T-cell (primary cell): Measurements from ENCODE around the gene CLASRP. TPM values are rescaled to one million over a fixed set of nuclear protein-coding genes. Genes with fewer than 3 reads are reported as not detected.

Experiments used
- ATAC-seq, 4 experiments: fragments of 200-7000 bp in 3 of 4; fragments of 150-1000 bp in 1 of 4; cut with Tn5 transposase; replicated peaks in 1 of 4; 1 replicate in 3 of 4; 2 replicates in 1 of 4; pipeline ENCODE4 v1.10.0; 2021; ENCODE audit warnings: moderate library complexity in 3 of 4, mild to moderate bottlenecking in 2 of 4, moderate number of reproducible peaks in 1 of 4
- CTCF ChIA-PET, 2 donors: fragments of 300-600 bp; sonication (Branson Sonifier 250); formaldehyde crosslinking; loops; one replicate each; lab custom pipeline; 2022; ENCODE audit warnings: antibody characterized with exemption in 2 of 2; lab: Charles Lee
- POLR2A ChIA-PET, 2 donors: fragments of 300-600 bp; sonication (Branson Sonifier 250); formaldehyde crosslinking; loops; one replicate each; lab custom pipeline; 2022; ENCODE audit warnings: antibody characterized with exemption in 2 of 2; lab: Charles Lee
- DNase-seq, 35 experiments: peaks; one replicate each; pipeline versions ENCODE4 v3.0.0 to v3.0.0-alpha.2; 2013 to 2023
- H3K27ac ChIP-seq: one replicate; pipeline ENCODE4 v1.5.1; 2013; ENCODE audit warnings: low read length
- H3K27me3 ChIP-seq, 2 experiments: replicated peaks in 1 of 2; 1 replicate in 1 of 2; 2 replicates in 1 of 2; pipeline versions ENCODE4 v1.6.1 to v1.7.0; 2013; ENCODE audit warnings: low read length in 1 of 2, mixed read lengths in 1 of 2; ENCODE audit not compliant: control insufficient read depth in 2 of 2, insufficient read depth in 2 of 2; ENCODE audit errors: extremely low read depth in 1 of 2
- H3K36me3 ChIP-seq, 2 donors: 1 replicate in 1 of 2; 2 replicates in 1 of 2; pipeline versions ENCODE4 v1.6.1 to v1.7.0; 2013; ENCODE audit warnings: low read length in 1 of 2; ENCODE audit not compliant: control insufficient read depth in 2 of 2, insufficient read depth in 1 of 2; ENCODE audit errors: extremely low read depth in 1 of 2
- H3K4me1 ChIP-seq, 2 experiments: 1 replicate in 1 of 2; 2 replicates in 1 of 2; pipeline versions ENCODE4 v1.6.1 to v1.7.0; 2013; ENCODE audit warnings: low read length in 2 of 2, mixed read lengths in 1 of 2; ENCODE audit not compliant: insufficient read depth in 2 of 2, control insufficient read depth in 1 of 2; ENCODE audit errors: extremely low read depth in 1 of 2
- H3K4me3 ChIP-seq, 2 donors: 1 replicate in 1 of 2; 2 replicates in 1 of 2; pipeline versions ENCODE4 v1.5.1 to v1.7.0; 2013; ENCODE audit warnings: mild to moderate bottlenecking in 2 of 2, low read length in 1 of 2, moderate library complexity in 1 of 2; ENCODE audit not compliant: control insufficient read depth in 1 of 2; ENCODE audit errors: extremely low read depth in 1 of 2
- H3K9me3 ChIP-seq: 2 replicates; pipeline ENCODE4 v1.7.0; 2013
- H3K27ac Mint-ChIP-seq, 2 donors: one replicate each; pipeline ENCODE4 v1.8.0; 2020 to 2021; ENCODE audit warnings: mild to moderate bottlenecking in 2 of 2, mixed read lengths in 2 of 2
- H3K27me3 Mint-ChIP-seq, 2 donors: one replicate each; pipeline ENCODE4 v1.8.0; 2021 to 2022; ENCODE audit warnings: mixed read lengths in 2 of 2
- H3K36me3 Mint-ChIP-seq: one replicate; pipeline ENCODE4 v1.8.0; 2021; ENCODE audit warnings: mixed read lengths
- H3K4me1 Mint-ChIP-seq, 3 donors: one replicate each; pipeline ENCODE4 v1.8.0; 2020 to 2022; ENCODE audit warnings: mixed read lengths in 3 of 3, mild to moderate bottlenecking in 1 of 3
- H3K4me3 Mint-ChIP-seq, 3 donors: one replicate each; pipeline ENCODE4 v1.8.0; 2020 to 2022; ENCODE audit warnings: mild to moderate bottlenecking in 3 of 3, mixed read lengths in 3 of 3, moderate library complexity in 3 of 3
- H3K9me3 Mint-ChIP-seq, 3 donors: one replicate each; pipeline ENCODE4 v1.8.0; 2020 to 2022; ENCODE audit warnings: mixed read lengths in 3 of 3
- WGBS: methylation state at CpG from one replicate; pipeline ENCODE4 v1.1.5; 2013; ENCODE audit warnings: missing lambda C conversion rate; ENCODE audit not compliant: insufficient coverage; 5-methylcytosine and 5-hydroxymethylcytosine counted together
- total RNA-seq, 35 experiments: library from RNA in 6 of 35; stranded (reverse) in 6 of 35; fragments of 120-200 nt in 1 of 35; gene quantifications; one replicate each; pipeline versions ENCODE4 v1.2.1 to v1.2.4 and lab custom pipeline; 2013 to 2026

The CLASRP gene
- total RNA-seq, 5 donors from 2014 or later (not counting 1 experiment from before 2014, with no cell fraction given), result 141 to 153 (median 149) TPM

- H3K4me1 ChIP-seq, result peaks cover 27 to 61% of the 10 kb centered on the region in 2 experiments
- peak overlapping the region in 1 of 2 donors; percentile 63 for H3K4me3 ChIP-seq
- peaks cover 8% of the 10 kb centered on the region for H3K36me3 Mint-ChIP-seq
- ATAC-seq (no peak), DNase-seq (peak in 1 of 35 experiments; percentile 30)
- no peaks in the 10 kb centered on the region for H3K9me3 ChIP-seq
- H3K4me1 Mint-ChIP-seq, result peaks cover 40 to 62% (median 46%) of the 10 kb centered on the region in 3 donors
- ChIA-PET POLR2A (no interaction called here), CTCF (no interaction called here)
- WGBS, result 53% methylated on average over 7 of the region's 15 CpGs
- H3K27me3 ChIP-seq, result no peaks in the 10 kb centered on the region
- peaks cover 0 to 4% of the 10 kb centered on the region in 2 donors for H3K36me3 ChIP-seq
- no peaks in the 10 kb centered on the region for H3K27me3 Mint-ChIP-seq
- no peaks in the 10 kb centered on the region for H3K9me3 Mint-ChIP-seq
- peak overlapping the region; percentile 81 to 89 for H3K27ac Mint-ChIP-seq
- peak overlapping the region; percentile 55 for H3K27ac ChIP-seq
- H3K4me3 Mint-ChIP-seq, result peak overlapping the region; percentile 70 to 99 (median 75)
These were observed 38.2 kb downstream of the CLASRP start for GRCh38 chr19:45076851-45077730.

- Mint-ChIP-seq H3K9me3 (no peaks in the 10 kb centered on the region), H3K36me3 (peaks cover 12% of the 10 kb centered on the region), H3K4me3 (peak overlapping the region; percentile 92 to 99 (median 93)), H3K27ac (peak overlapping the region; percentile 49 to 66), H3K4me1 (peaks cover 44 to 65% (median 49%) of the 10 kb centered on the region in 3 donors), H3K27me3 (no peaks in the 10 kb centered on the region)
- WGBS, result 0% methylated on average over 1 of the region's 10 CpGs
- peak overlapping the region; percentile 1 for H3K27ac ChIP-seq
- peak overlapping the region; percentile 89 to 95 for H3K4me3 ChIP-seq
- ATAC-seq (no peak), DNase-seq (no peak)
- peaks cover 27 to 61% of the 10 kb centered on the region in 2 experiments for H3K4me1 ChIP-seq
- H3K27me3 ChIP-seq, result no peaks in the 10 kb centered on the region
- H3K9me3 ChIP-seq, result no peaks in the 10 kb centered on the region
- CTCF ChIA-PET, result interaction anchor here in 1 of 2 donors (0.5 kb wide), 1 partner anchor 14 kb away, joined by 3 read pairs; no protein-coding TSS in a partner anchor
- peaks cover 2 to 11% of the 10 kb centered on the region in 2 donors for H3K36me3 ChIP-seq
- POLR2A ChIA-PET, result interaction anchor here in 1 of 2 donors (0.6 kb wide), 1 partner anchor 350 kb away, joined by 3 read pairs; no protein-coding TSS in a partner anchor
These were observed 39.7 kb downstream of the CLASRP start for GRCh38 chr19:45078390-45079062.

- ATAC-seq, result peak; percentile 74 to 77 (median 76)
- H3K4me1 ChIP-seq, result peaks cover 27 to 61% of the 10 kb centered on the region in 2 experiments
- H3K27ac ChIP-seq, result peak within 1 kb of the TSS; percentile 66
- H3K27me3 ChIP-seq, result no peaks in the 10 kb centered on the region
- Mint-ChIP-seq H3K36me3 (peaks cover 12% of the 10 kb centered on the region), H3K27me3 (no peaks in the 10 kb centered on the region), H3K9me3 (no peaks in the 10 kb centered on the region), H3K27ac (peak within 1 kb of the TSS; percentile 85), H3K4me1 (peaks cover 44 to 65% (median 49%) of the 10 kb centered on the region in 3 donors), H3K4me3 (peak within 1 kb of the TSS; percentile 92 to 99 (median 93))
- CTCF ChIA-PET, result interaction anchor here in 1 of 2 donors (0.5 to 1.2 kb wide), 5 partner anchors 13 to 104 kb away, joined by 3 to 8 read pairs (median 3); no protein-coding TSS in a partner anchor
- peak within 1 kb of the TSS; percentile 89 to 95 for H3K4me3 ChIP-seq
- peak; percentile 50 to 85 (median 70) for DNase-seq
- H3K9me3 ChIP-seq, result no peaks in the 10 kb centered on the region
- POLR2A ChIA-PET, result no interaction called here
- under 1% methylated on average over 54 of the region's 61 CpGs for WGBS
- H3K36me3 ChIP-seq, result peaks cover 2 to 11% of the 10 kb centered on the region in 2 donors
These were observed 40.4 kb downstream of the CLASRP start, which contains the start of gene GEMIN7 for GRCh38 chr19:45079063-45079910. Gene GEMIN7, plus strand, starts transcription at chr19:45079260. Its CDS starts 10,855 bp downstream, at chr19:45090115.

GRCh38 chr19:45079911-45080370, 41.1 kb downstream of the CLASRP start:
- Mint-ChIP-seq H3K27me3 (no peaks in the 10 kb centered on the region), H3K27ac (peak overlapping the region; percentile 85), H3K4me3 (peak overlapping the region; percentile 92 to 99 (median 93)), H3K9me3 (no peaks in the 10 kb centered on the region), H3K4me1 (peaks cover 44 to 60% (median 46%) of the 10 kb centered on the region in 3 donors), H3K36me3 (peaks cover 12% of the 10 kb centered on the region)
- peak overlapping the region; percentile 89 to 95 for H3K4me3 ChIP-seq
- H3K9me3 ChIP-seq, result no peaks in the 10 kb centered on the region
- POLR2A ChIA-PET, result no interaction called here
- H3K4me1 ChIP-seq, result peaks cover 27 to 55% of the 10 kb centered on the region in 2 experiments
- H3K36me3 ChIP-seq, result peaks cover 2 to 11% of the 10 kb centered on the region in 2 donors
- DNase-seq (peak in 1 of 35 experiments; percentile 35), ATAC-seq (no peak)
- H3K27ac ChIP-seq, result peak overlapping the region; percentile 66
- CTCF ChIA-PET, result interaction anchor here (0.5 to 1.2 kb wide), 6 partner anchors 12 to 104 kb away, joined by 3 to 8 read pairs (median 4); partner anchors contain the start of gene TRAPPC6A (in 1 of the 2)
- no peaks in the 10 kb centered on the region for H3K27me3 ChIP-seq
- WGBS, result 19% methylated on average over 4 of the region's 6 CpGs

- no peaks in the 10 kb centered on the region for H3K9me3 Mint-ChIP-seq
- POLR2A ChIA-PET, result no interaction called here
- Histone ChIP-seq H3K27me3 (no peaks in the 10 kb centered on the region), H3K27ac (no peak overlapping the region), H3K4me1 (peaks cover 17 to 38% of the 10 kb centered on the region in 2 experiments), H3K4me3 (no peak overlapping the region), H3K9me3 (no peaks in the 10 kb centered on the region), H3K36me3 (peaks cover 2 to 15% of the 10 kb centered on the region in 2 donors)
- H3K36me3 Mint-ChIP-seq, result peaks cover 18% of the 10 kb centered on the region
- peak overlapping the region; percentile 26 to 54 (median 29) for H3K4me3 Mint-ChIP-seq
- CTCF ChIA-PET, result no interaction called here
- H3K27me3 Mint-ChIP-seq, result no peaks in the 10 kb centered on the region
- WGBS, result 93% methylated on average over 2 of the region's 5 CpGs
- peaks cover 38 to 56% (median 41%) of the 10 kb centered on the region in 3 donors for H3K4me1 Mint-ChIP-seq
- H3K27ac Mint-ChIP-seq, result no peak overlapping the region
- ATAC-seq (no peak), DNase-seq (no peak)
These were observed 43.3 kb downstream of the CLASRP start for GRCh38 chr19:45082170-45082569.
